K562 (cell line): ENCODE measurements around the gene ZDHHC24. TPM values are rescaled to one million over a fixed set of nuclear protein-coding genes. Genes with fewer than 3 reads are reported as not detected.

Experiments used
- ARID4B ChIP-seq: sonication (generic); formaldehyde crosslinking; IDR thresholded peaks from 2 replicates; pipeline ENCODE4 v1.8.0; 2022; ENCODE audit warnings: mild to moderate bottlenecking, missing genetic modification reagents
- GMEB1 ChIP-seq: fragments of 250-450 bp; sonication (Bioruptor Pico); IDR thresholded peaks from 2 replicates; pipeline ENCODE4 v1.4.0; 2020; ENCODE audit warnings: mild to moderate bottlenecking
- HDAC6 ChIP-seq: IDR thresholded peaks from 2 replicates; pipeline ENCODE4 v1.6.1; 2012; ENCODE audit warnings: low read depth, mild to moderate bottlenecking, control low read depth, inconsistent platforms, low read length, moderate library complexity
- NCOA1 ChIP-seq: fragments of 450-650 bp; IDR thresholded peaks from 2 replicates; pipeline ENCODE4 v1.6.1; 2016; ENCODE audit warnings: low read depth
- NCOA6 ChIP-seq: fragments of 450-650 bp; IDR thresholded peaks from 2 replicates; pipeline ENCODE4 v1.6.1; 2017; ENCODE audit warnings: mild to moderate bottlenecking
- NR3C1 ChIP-seq: sonication (generic); formaldehyde crosslinking; IDR thresholded peaks from 2 replicates; pipeline ENCODE4 v1.8.1; 2022; ENCODE audit warnings: missing genetic modification reagents
- PCBP2 ChIP-seq: fragments of 200-400 bp; formaldehyde crosslinking; IDR thresholded peaks from 2 replicates; pipeline ENCODE4 v1.6.1; 2018; ENCODE audit warnings: low read length, low read depth, mild to moderate bottlenecking, moderate library complexity; ENCODE audit not compliant: poor library complexity, severe bottlenecking
- PHF8 ChIP-seq: fragments of 200-600 bp; sonication (generic); IDR thresholded peaks from 2 replicates; pipeline ENCODE4 v1.6.1; 2012; ENCODE audit warnings: mixed run types, mild to moderate bottlenecking, inconsistent platforms, low read length, moderate library complexity, borderline replicate concordance
- PRDM10 ChIP-seq: fragments of 450-650 bp; IDR thresholded peaks from 2 replicates; pipeline ENCODE4 v1.6.1; 2018; ENCODE audit not compliant: partially characterized antibody
- SMARCC2 ChIP-seq: fragments of 450-650 bp; IDR thresholded peaks from 2 replicates; pipeline ENCODE4 v1.6.1; 2017; ENCODE audit warnings: antibody characterized with exemption, moderate library complexity, mild to moderate bottlenecking, low read depth
- SMARCE1 ChIP-seq: fragments of 450-650 bp; IDR thresholded peaks from 2 replicates; pipeline ENCODE4 v1.7.1; 2016; ENCODE audit warnings: mild to moderate bottlenecking
- TCF7 ChIP-seq: sonication (generic); IDR thresholded peaks from 2 replicates; pipeline ENCODE4 v1.6.1; 2016; ENCODE audit warnings: antibody characterized with exemption, borderline replicate concordance
- TFAP4 ChIP-seq: sonication (generic); formaldehyde crosslinking; IDR thresholded peaks from 2 replicates; pipeline ENCODE4 v1.8.0; 2022; ENCODE audit warnings: missing genetic modification reagents, mild to moderate bottlenecking, moderate library complexity, borderline replicate concordance
- THRAP3 ChIP-seq: fragments of 450-650 bp; IDR thresholded peaks from 2 replicates; pipeline ENCODE4 v1.6.1; 2016; ENCODE audit warnings: mild to moderate bottlenecking, inconsistent platforms, borderline replicate concordance
- ZNF12 ChIP-seq: sonication (generic); formaldehyde crosslinking; IDR thresholded peaks from 2 replicates; pipeline ENCODE4 v1.4.0; 2020; ENCODE audit warnings: mild to moderate bottlenecking, missing genetic modification reagents
- ZNF3 ChIP-seq: fragments of 250-450 bp; sonication (Bioruptor Pico); IDR thresholded peaks from 2 replicates; pipeline ENCODE4 v1.5.0; 2021; ENCODE audit warnings: mild to moderate bottlenecking, moderate library complexity
- ZNF445 ChIP-seq: fragments of 250-450 bp; sonication (Bioruptor Pico); IDR thresholded peaks from 2 replicates; pipeline ENCODE4 v1.4.0; 2020; ENCODE audit warnings: low read depth, mild to moderate bottlenecking, moderate library complexity
- ZSCAN32 ChIP-seq: fragments of 450-650 bp; formaldehyde crosslinking; IDR thresholded peaks from 2 replicates; pipeline ENCODE4 v1.4.0; 2020; ENCODE audit warnings: mild to moderate bottlenecking, moderate library complexity
- polyA plus RNA-seq, 8 experiments: library from polyadenylated mRNA; depleted of rRNA in 4 of 8; stranded (reverse) in 5 of 8; unstranded in 3 of 8; fragments of >200 nt; fragmentation: Nextera tagmentation in 2 of 8; fragmentation: Illumina TruSeq in 1 of 8; extraction: Ambion mirVana in 2 of 8; extraction: Trizol in 1 of 8; gene quantifications; 2 replicates each; pipeline versions ENCODE4 v1.2.1 to v1.2.3, GENCODE V29; 2011 to 2014; ENCODE audit warnings: inconsistent platforms in 1 of 8, missing spikeins in 1 of 8
- total RNA-seq, 7 experiments: library from RNA; depleted of rRNA in 6 of 7; stranded (reverse); fragments of >200 nt in 6 of 7; fragmentation: Illumina TruSeq in 2 of 7; extraction: Trizol in 2 of 7; gene quantifications; 2 replicates each; pipeline versions ENCODE4 v1.2.1 to v1.2.3, GENCODE V29; 2011 to 2021; ENCODE audit warnings: low replicate concordance in 1 of 7

ZDHHC24 gene
- total and polyA plus RNA-seq, 9 of the 15 experiments (the other 6 are each of a cell fraction or from before 2014, with no cell fraction given), result 0.45 to 11.2 (median 2.7) TPM

- TF ChIP-seq ARID4B (CRISPR knock-in tag) (no peak), TCF7 (no peak), SMARCC2 (no peak), SMARCE1 (0 out of 2 replicates have a peak, but pooled peaks have one; percentile 28), PCBP2 (no peak), ZSCAN32 (CRISPR knock-in tag) (0 out of 2 replicates have a peak, but pooled peaks have one; percentile 23), NR3C1 (CRISPR knock-in tag) (no peak), TFAP4 (no peak), PRDM10 (peak; percentile 98), NCOA6 (no peak), ZNF3 (CRISPR knock-in tag) (no peak), THRAP3 (no peak), ZNF12 (no peak), PHF8 (no peak), NCOA1 (no peak), GMEB1 (CRISPR knock-in tag) (no peak), ZNF445 (CRISPR knock-in tag) (0 out of 2 replicates have a peak, but pooled peaks have one; percentile 39), HDAC6 (no peak)
These were observed 47.4 kb upstream of the ZDHHC24 start (continued) for GRCh38 chr11:66593303-66593635.
